ENCODE results near the gene ISM2. TPM values are rescaled to one million over a fixed set of nuclear protein-coding genes. Genes with fewer than 3 reads are reported as not detected.

Gene ISM2
- total and polyA plus RNA-seq, 2 of the 13 experiments (the other 11 are each of a cell fraction or from before 2014, with no cell fraction given), result 1.8 to 40.7 TPM

DNA sequence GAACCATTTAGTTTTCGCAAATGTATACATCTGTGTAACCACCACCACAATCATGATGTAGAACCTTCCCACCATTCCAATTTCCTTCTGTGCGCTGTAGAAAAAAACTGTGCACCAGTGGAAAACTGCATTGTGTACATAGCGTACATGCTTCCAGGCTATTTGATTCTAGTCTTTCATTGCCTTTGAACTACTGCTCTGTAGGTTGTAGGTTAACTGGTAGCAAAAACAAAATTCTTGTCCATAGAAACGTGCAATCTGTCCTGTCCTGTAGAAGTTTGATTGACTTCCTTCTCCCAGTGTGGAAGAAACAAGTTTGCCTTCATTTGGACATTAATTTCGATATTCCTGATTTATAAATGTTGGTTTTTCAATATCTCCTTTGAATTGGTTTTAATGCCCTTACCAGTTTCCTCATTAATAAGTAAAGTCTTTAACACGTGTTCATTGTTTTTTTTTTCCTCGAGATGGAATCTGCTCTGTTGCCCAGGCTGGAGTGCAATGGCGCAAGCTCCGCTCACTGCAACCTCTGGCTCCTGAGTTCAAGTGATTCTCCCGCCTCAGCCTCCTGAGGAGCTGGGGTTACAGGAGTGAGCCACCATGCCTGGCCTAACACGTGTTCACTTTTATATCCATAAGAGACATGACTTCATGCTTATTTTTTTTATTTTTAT, 3.6 kb upstream of the ISM2 start (continued):
- TF ChIP-seq, protein P1, sequence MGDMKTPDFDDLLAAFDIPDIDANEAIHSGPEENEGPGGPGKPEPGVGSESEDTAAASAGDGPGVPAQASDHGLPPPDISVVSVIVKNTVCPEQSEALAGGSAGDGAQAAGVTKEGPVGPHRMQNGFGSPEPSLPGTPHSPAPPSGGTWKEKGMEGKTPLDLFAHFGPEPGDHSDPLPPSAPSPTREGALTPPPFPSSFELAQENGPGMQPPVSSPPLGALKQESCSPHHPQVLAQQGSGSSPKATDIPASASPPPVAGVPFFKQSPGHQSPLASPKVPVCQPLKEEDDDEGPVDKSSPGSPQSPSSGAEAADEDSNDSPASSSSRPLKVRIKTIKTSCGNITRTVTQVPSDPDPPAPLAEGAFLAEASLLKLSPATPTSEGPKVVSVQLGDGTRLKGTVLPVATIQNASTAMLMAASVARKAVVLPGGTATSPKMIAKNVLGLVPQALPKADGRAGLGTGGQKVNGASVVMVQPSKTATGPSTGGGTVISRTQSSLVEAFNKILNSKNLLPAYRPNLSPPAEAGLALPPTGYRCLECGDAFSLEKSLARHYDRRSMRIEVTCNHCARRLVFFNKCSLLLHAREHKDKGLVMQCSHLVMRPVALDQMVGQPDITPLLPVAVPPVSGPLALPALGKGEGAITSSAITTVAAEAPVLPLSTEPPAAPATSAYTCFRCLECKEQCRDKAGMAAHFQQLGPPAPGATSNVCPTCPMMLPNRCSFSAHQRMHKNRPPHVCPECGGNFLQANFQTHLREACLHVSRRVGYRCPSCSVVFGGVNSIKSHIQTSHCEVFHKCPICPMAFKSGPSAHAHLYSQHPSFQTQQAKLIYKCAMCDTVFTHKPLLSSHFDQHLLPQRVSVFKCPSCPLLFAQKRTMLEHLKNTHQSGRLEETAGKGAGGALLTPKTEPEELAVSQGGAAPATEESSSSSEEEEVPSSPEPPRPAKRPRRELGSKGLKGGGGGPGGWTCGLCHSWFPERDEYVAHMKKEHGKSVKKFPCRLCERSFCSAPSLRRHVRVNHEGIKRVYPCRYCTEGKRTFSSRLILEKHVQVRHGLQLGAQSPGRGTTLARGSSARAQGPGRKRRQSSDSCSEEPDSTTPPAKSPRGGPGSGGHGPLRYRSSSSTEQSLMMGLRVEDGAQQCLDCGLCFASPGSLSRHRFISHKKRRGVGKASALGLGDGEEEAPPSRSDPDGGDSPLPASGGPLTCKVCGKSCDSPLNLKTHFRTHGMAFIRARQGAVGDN (CRISPR knock-in tag; IDR thresholded peaks at IDR 0.05), result peak; percentile 73
- no peak for TF ChIP-seq ZNF484 (CRISPR knock-in tag; IDR thresholded peaks at IDR 0.05; ENCODE audit: borderline replicate concordance, low read depth)
- 0 out of 2 replicates have a peak, but pooled peaks have one; percentile 35 for TF ChIP-seq KDM3A (CRISPR knock-in tag; IDR thresholded peaks at IDR 0.05; ENCODE audit: low read depth)
- TF ChIP-seq, protein P2, sequence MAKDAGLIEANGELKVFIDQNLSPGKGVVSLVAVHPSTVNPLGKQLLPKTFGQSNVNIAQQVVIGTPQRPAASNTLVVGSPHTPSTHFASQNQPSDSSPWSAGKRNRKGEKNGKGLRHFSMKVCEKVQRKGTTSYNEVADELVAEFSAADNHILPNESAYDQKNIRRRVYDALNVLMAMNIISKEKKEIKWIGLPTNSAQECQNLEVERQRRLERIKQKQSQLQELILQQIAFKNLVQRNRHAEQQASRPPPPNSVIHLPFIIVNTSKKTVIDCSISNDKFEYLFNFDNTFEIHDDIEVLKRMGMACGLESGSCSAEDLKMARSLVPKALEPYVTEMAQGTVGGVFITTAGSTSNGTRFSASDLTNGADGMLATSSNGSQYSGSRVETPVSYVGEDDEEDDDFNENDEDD (CRISPR knock-in tag; IDR thresholded peaks at IDR 0.05; ENCODE audit: borderline replicate concordance), result no peak
- 0 out of 2 replicates have a peak, but pooled peaks have one; percentile 30 for TF ChIP-seq HHEX (CRISPR knock-in tag; IDR thresholded peaks at IDR 0.05)
- TF ChIP-seq ZFP37 (CRISPR knock-in tag; IDR thresholded peaks at IDR 0.05; ENCODE audit: borderline replicate concordance), result peak; percentile 35; the same call in 1 of the 2 replicates
- TF ChIP-seq ELF3 (CRISPR knock-in tag; IDR thresholded peaks at IDR 0.05), result peak; percentile 87
- peak; percentile 63; the same call in 1 of the 2 replicates for TF ChIP-seq BHLHE40 (IDR thresholded peaks at IDR 0.05; ENCODE audit: low read length)
- TF ChIP-seq, protein P3, sequence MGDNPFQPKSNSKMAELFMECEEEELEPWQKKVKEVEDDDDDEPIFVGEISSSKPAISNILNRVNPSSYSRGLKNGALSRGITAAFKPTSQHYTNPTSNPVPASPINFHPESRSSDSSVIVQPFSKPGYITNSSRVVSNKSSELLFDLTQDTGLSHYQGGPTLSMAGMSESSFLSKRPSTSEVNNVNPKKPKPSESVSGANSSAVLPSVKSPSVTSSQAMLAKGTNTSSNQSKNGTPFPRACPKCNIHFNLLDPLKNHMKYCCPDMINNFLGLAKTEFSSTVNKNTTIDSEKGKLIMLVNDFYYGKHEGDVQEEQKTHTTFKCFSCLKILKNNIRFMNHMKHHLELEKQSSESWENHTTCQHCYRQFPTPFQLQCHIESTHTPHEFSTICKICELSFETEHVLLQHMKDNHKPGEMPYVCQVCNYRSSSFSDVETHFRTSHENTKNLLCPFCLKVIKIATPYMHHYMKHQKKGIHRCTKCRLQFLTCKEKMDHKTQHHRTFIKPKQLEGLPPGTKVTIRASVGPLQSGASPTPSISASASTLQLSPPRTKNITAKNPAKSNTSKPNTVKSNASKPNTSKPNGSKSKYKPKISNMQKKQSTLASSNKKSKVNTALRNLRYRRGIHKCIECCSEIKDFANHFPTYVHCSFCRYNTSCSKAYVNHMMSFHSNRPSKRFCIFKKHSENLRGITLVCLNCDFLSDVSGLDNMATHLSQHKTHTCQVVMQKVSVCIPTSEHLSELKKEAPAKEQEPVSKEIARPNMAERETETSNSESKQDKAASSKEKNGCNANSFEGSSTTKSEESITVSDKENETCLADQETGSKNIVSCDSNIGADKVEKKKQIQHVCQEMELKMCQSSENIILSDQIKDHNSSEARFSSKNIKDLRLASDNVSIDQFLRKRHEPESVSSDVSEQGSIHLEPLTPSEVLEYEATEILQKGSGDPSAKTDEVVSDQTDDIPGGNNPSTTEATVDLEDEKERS (CRISPR knock-in tag; IDR thresholded peaks at IDR 0.05), result 0 out of 2 replicates have a peak, but pooled peaks have one; percentile 56
- TF ChIP-seq PHF21A (CRISPR knock-in tag; IDR thresholded peaks at IDR 0.05), result peak; percentile 63; the same call in 1 of the 2 replicates
- 0 out of 2 replicates have a peak, but pooled peaks have one; percentile 24 for TF ChIP-seq GFI1 (CRISPR knock-in tag; IDR thresholded peaks at IDR 0.05; ENCODE audit: borderline replicate concordance)
- TF ChIP-seq ZBTB20 (CRISPR knock-in tag; IDR thresholded peaks at IDR 0.05; ENCODE audit: borderline replicate concordance, low read depth), result peak; percentile 86; the same call in 1 of the 2 replicates
- TF ChIP-seq TCF7 (IDR thresholded peaks at IDR 0.05; ENCODE audit: low read depth), result peak; percentile 80
- TF ChIP-seq, protein P4, sequence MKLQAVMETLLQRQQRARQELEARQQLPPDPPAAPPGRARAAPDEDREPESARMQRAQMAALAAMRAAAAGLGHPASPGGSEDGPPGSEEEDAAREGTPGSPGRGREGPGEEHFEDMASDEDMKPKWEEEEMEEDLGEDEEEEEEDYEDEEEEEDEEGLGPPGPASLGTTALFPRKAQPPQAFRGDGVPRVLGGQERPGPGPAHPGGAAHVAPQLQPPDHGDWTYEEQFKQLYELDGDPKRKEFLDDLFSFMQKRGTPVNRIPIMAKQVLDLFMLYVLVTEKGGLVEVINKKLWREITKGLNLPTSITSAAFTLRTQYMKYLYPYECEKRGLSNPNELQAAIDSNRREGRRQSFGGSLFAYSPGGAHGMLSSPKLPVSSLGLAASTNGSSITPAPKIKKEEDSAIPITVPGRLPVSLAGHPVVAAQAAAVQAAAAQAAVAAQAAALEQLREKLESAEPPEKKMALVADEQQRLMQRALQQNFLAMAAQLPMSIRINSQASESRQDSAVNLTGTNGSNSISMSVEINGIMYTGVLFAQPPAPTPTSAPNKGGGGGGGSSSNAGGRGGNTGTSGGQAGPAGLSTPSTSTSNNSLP (IDR thresholded peaks at IDR 0.05; ENCODE audit: low read depth, low read length), result peak; percentile 60; the same call in 1 of the 2 replicates
- TF ChIP-seq SIN3A (IDR thresholded peaks at IDR 0.05; ENCODE audit: borderline replicate concordance, low read depth, low read length), result no peak
- TF ChIP-seq NCOR1 (IDR thresholded peaks at IDR 0.05; ENCODE audit: borderline replicate concordance, low read length), result peak; percentile 59; the same call in 1 of the 2 replicates
- no peak for TF ChIP-seq U2AF2 (IDR thresholded peaks at IDR 0.05; ENCODE audit: low read depth, low read length)
- peak; percentile 78 for TF ChIP-seq MIXL1 (CRISPR knock-in tag; IDR thresholded peaks at IDR 0.05)

Measured in HepG2 (cell line).